CD4-positive, alpha-beta memory T cell (primary cell): ENCODE data around the gene HOXB3. TPM values are rescaled to one million over a fixed set of nuclear protein-coding genes. Genes with fewer than 3 reads are reported as not detected.

Source experiments
- CTCF ChIA-PET: fragments of 350-600 bp; sonication (Branson Sonifier 250); formaldehyde crosslinking; loops from one replicate; lab custom pipeline; 2021; ENCODE audit warnings: inconsistent platforms; ENCODE audit not compliant: partially characterized antibody; lab: Charles Lee
- POLR2A ChIA-PET: fragments of 350-600 bp; sonication (Branson Sonifier 250); formaldehyde crosslinking; loops from one replicate; lab custom pipeline; 2021; ENCODE audit not compliant: partially characterized antibody; lab: Charles Lee
- DNase-seq, 5 donors: peaks; one replicate each; pipeline versions ENCODE4 v3.0.0 to v3.0.0-alpha.2; 2020 to 2022; ENCODE audit warnings: mixed read lengths in 1 of 5
- H3K27ac ChIP-seq: one replicate; pipeline ENCODE4 v1.7.0; 2013; ENCODE audit warnings: low read depth, low read length
- H3K27me3 ChIP-seq: 2 replicates; pipeline ENCODE4 v1.7.0; 2013; ENCODE audit warnings: mild to moderate bottlenecking, low read length, moderate library complexity; ENCODE audit not compliant: insufficient read depth
- H3K36me3 ChIP-seq: 2 replicates; pipeline ENCODE4 v1.7.0; 2013; ENCODE audit warnings: mild to moderate bottlenecking, low read length, moderate library complexity; ENCODE audit not compliant: insufficient read depth
- H3K4me1 ChIP-seq: 2 replicates; pipeline ENCODE4 v1.7.0; 2013; ENCODE audit warnings: mild to moderate bottlenecking, low read length, moderate library complexity; ENCODE audit not compliant: insufficient read depth
- H3K4me3 ChIP-seq, 2 donors: one replicate each; pipeline ENCODE4 v1.7.0; 2013; ENCODE audit warnings: low read length in 2 of 2, mild to moderate bottlenecking in 1 of 2
- H3K9me3 ChIP-seq, 2 donors: one replicate each; pipeline ENCODE4 v1.7.0; 2013; ENCODE audit warnings: low read length in 2 of 2, control low read depth in 1 of 2; ENCODE audit not compliant: control insufficient read depth in 1 of 2
- H3K27ac Mint-ChIP-seq, 7 donors: one replicate each; pipeline ENCODE4 v1.8.0; 2020 to 2021; ENCODE audit warnings: mixed read lengths in 7 of 7, mild to moderate bottlenecking in 6 of 7, inconsistent platforms in 3 of 7, moderate library complexity in 3 of 7
- H3K27me3 Mint-ChIP-seq, 2 donors: one replicate each; pipeline ENCODE4 v1.8.0; 2020 to 2021; ENCODE audit warnings: mixed read lengths in 2 of 2
- H3K36me3 Mint-ChIP-seq, 2 donors: one replicate each; pipeline ENCODE4 v1.8.0; 2020 to 2021; ENCODE audit warnings: mixed read lengths in 2 of 2, inconsistent platforms in 1 of 2, mild to moderate bottlenecking in 1 of 2
- H3K4me1 Mint-ChIP-seq, 4 donors: one replicate each; pipeline ENCODE4 v1.8.0; 2020 to 2021; ENCODE audit warnings: mixed read lengths in 4 of 4, mild to moderate bottlenecking in 1 of 4
- H3K4me3 Mint-ChIP-seq, 8 donors: one replicate each; pipeline ENCODE4 v1.8.0; 2020 to 2021; ENCODE audit warnings: mixed read lengths in 8 of 8, mild to moderate bottlenecking in 7 of 8, moderate library complexity in 6 of 8, inconsistent platforms in 3 of 8
- H3K9me3 Mint-ChIP-seq, 8 donors: one replicate each; pipeline ENCODE4 v1.8.0; 2020 to 2021; ENCODE audit warnings: mixed read lengths in 8 of 8, mild to moderate bottlenecking in 5 of 8, inconsistent platforms in 3 of 8, moderate library complexity in 1 of 8
- intact Hi-C: fragments of 100-400 bp; cut with micrococcal nuclease; formaldehyde crosslinking; loops from one replicate; pipeline ENCODE4 v1.15.1; 2023
- polyA plus RNA-seq, 2 donors: library from polyadenylated mRNA; unstranded; fragments of 300-500 nt; fragmentation: Illumina TruSeq; gene quantifications; one replicate each; pipeline ENCODE4 v1.2.3, GENCODE V29; 2021
- total RNA-seq, 2 experiments: library from RNA; stranded (reverse); gene quantifications; one replicate each; pipeline ENCODE4 v1.2.3, GENCODE V29; 2021

The HOXB3 gene
- total and polyA plus RNA-seq, 4 experiments from 2014 or later, result 0.10 to 14.5 (median 11.2) TPM; not detected in 1

- no peak for DNase-seq
- H3K27ac Mint-ChIP-seq, result no peak overlapping the region
- intact Hi-C loops, result loop anchor here (5.0 kb wide), 1 partner anchor 563 kb away; no protein-coding TSS in a partner anchor
- peak overlapping the region in 1 of 8 donors; percentile 59 for H3K4me3 Mint-ChIP-seq
- Histone ChIP-seq H3K4me1 (peaks cover 27% of the 10 kb centered on the region), H3K27ac (no peak overlapping the region), H3K4me3 (no peak overlapping the region), H3K36me3 (no peaks in the 10 kb centered on the region), H3K9me3 (no peaks in the 10 kb centered on the region), H3K27me3 (peaks cover 43% of the 10 kb centered on the region)
- ChIA-PET CTCF (interaction anchor here (1.3 to 6.0 kb wide), 6 partner anchors 28 to 282 kb away, joined by 3 to 59 read pairs (median 34); no protein-coding TSS in a partner anchor), POLR2A (no interaction called here)
- peaks cover 15 to 40% (median 30%) of the 10 kb centered on the region in 4 donors for H3K4me1 Mint-ChIP-seq
- peaks cover 0 to 2% of the 10 kb centered on the region in 2 donors for H3K36me3 Mint-ChIP-seq
- H3K9me3 Mint-ChIP-seq, result peaks cover 0 to 2% (median 0%) of the 10 kb centered on the region in 8 donors
- peaks cover 43 to 67% of the 10 kb centered on the region in 2 donors for H3K27me3 Mint-ChIP-seq
Observed at GRCh38 chr17:48590607-48591161, 643 bp upstream of the HOXB3 start.

- no peak for DNase-seq
- CTCF ChIA-PET, result interaction anchor here (1.4 to 2.6 kb wide), 4 partner anchors 100 to 281 kb away, joined by 4 to 11 read pairs (median 6); no protein-coding TSS in a partner anchor
- no peak overlapping the region for H3K4me3 Mint-ChIP-seq
- H3K4me3 ChIP-seq, result no peak overlapping the region
- H3K27ac ChIP-seq, result no peak overlapping the region
- peaks cover 44 to 68% of the 10 kb centered on the region in 2 donors for H3K27me3 Mint-ChIP-seq
- H3K36me3 ChIP-seq, result no peaks in the 10 kb centered on the region
- H3K27ac Mint-ChIP-seq, result no peak overlapping the region
- intact Hi-C loops, result no loop called here
- peaks cover 36% of the 10 kb centered on the region for H3K4me1 ChIP-seq
- H3K27me3 ChIP-seq, result peaks cover 36% of the 10 kb centered on the region
- H3K4me1 Mint-ChIP-seq, result peaks cover 18 to 49% (median 38%) of the 10 kb centered on the region in 4 donors
- no peaks in the 10 kb centered on the region for H3K9me3 ChIP-seq
- H3K36me3 Mint-ChIP-seq, result peaks cover 0 to 5% of the 10 kb centered on the region in 2 donors
- H3K9me3 Mint-ChIP-seq, result peaks cover 0 to 2% (median 0%) of the 10 kb centered on the region in 8 donors
- POLR2A ChIA-PET, result no interaction called here
Observed at GRCh38 chr17:48589060-48589830, 796 bp downstream of the HOXB3 start.

GRCh38 chr17:48588528-48588927 is 1.5 kb downstream of the HOXB3 start:
- peak overlapping the region in 1 of 8 donors; percentile 50 for H3K4me3 Mint-ChIP-seq
- POLR2A ChIA-PET, result interaction anchor here (1.4 kb wide), 1 partner anchor 88 kb away, joined by 3 read pairs; no protein-coding TSS in a partner anchor
- peaks cover 18 to 47% (median 34%) of the 10 kb centered on the region in 4 donors for H3K4me1 Mint-ChIP-seq
- H3K27me3 Mint-ChIP-seq, result peaks cover 47 to 69% of the 10 kb centered on the region in 2 donors
- no peak for DNase-seq
- no peak overlapping the region for H3K27ac Mint-ChIP-seq
- peaks cover 0 to 2% (median 0%) of the 10 kb centered on the region in 8 donors for H3K9me3 Mint-ChIP-seq
- Histone ChIP-seq H3K4me1 (peaks cover 34% of the 10 kb centered on the region), H3K9me3 (no peaks in the 10 kb centered on the region), H3K36me3 (no peaks in the 10 kb centered on the region), H3K27ac (no peak overlapping the region), H3K4me3 (no peak overlapping the region), H3K27me3 (peaks cover 36% of the 10 kb centered on the region)
- CTCF ChIA-PET, result interaction anchor here (1.0 to 2.6 kb wide), 6 partner anchors 99 to 280 kb away, joined by 3 to 11 read pairs (median 4); no protein-coding TSS in a partner anchor
- intact Hi-C loops, result no loop called here
- peaks cover 0 to 5% of the 10 kb centered on the region in 2 donors for H3K36me3 Mint-ChIP-seq

- H3K4me3 ChIP-seq, result no peak overlapping the region
- intact Hi-C loops, result no loop called here
- peaks cover 32% of the 10 kb centered on the region for H3K27me3 ChIP-seq
- H3K27ac Mint-ChIP-seq, result peak overlapping the region in 1 of 7 donors; percentile 2
- H3K4me1 Mint-ChIP-seq, result peaks cover 16 to 42% (median 32%) of the 10 kb centered on the region in 4 donors
- no peak overlapping the region for H3K27ac ChIP-seq
- DNase-seq, result no peak
- H3K27me3 Mint-ChIP-seq, result peaks cover 49 to 69% of the 10 kb centered on the region in 2 donors
- no peak overlapping the region for H3K4me3 Mint-ChIP-seq
- H3K4me1 ChIP-seq, result peaks cover 29% of the 10 kb centered on the region
- peaks cover 0 to 2% (median 0%) of the 10 kb centered on the region in 8 donors for H3K9me3 Mint-ChIP-seq
- no peaks in the 10 kb centered on the region for H3K9me3 ChIP-seq
- POLR2A ChIA-PET, result interaction anchor here (1.4 to 2.3 kb wide), 2 partner anchors 87 to 254 kb away, joined by 3 to 6 read pairs; no protein-coding TSS in a partner anchor
- H3K36me3 Mint-ChIP-seq, result peaks cover 0 to 5% of the 10 kb centered on the region in 2 donors
- CTCF ChIA-PET, result interaction anchor here (0.8 to 2.6 kb wide), 9 partner anchors 99 to 563 kb away, joined by 3 to 11 read pairs (median 4); no protein-coding TSS in a partner anchor
- no peaks in the 10 kb centered on the region for H3K36me3 ChIP-seq
Observed at GRCh38 chr17:48588074-48588415, 2.0 kb downstream of the HOXB3 start.

GRCh38 chr17:48587276-48588073 is 2.6 kb downstream of the HOXB3 start:
- Mint-ChIP-seq H3K27ac (peak overlapping the region in 2 of 7 donors; percentile 2 to 55), H3K4me1 (peaks cover 10 to 41% (median 29%) of the 10 kb centered on the region in 4 donors), H3K4me3 (peak overlapping the region in 5 of 8 donors; percentile 29 to 61 (median 36)), H3K36me3 (peaks cover 0 to 5% of the 10 kb centered on the region in 2 donors), H3K27me3 (peaks cover 50 to 69% of the 10 kb centered on the region in 2 donors), H3K9me3 (peaks cover 0 to 2% (median 0%) of the 10 kb centered on the region in 8 donors)
- no peaks in the 10 kb centered on the region for H3K9me3 ChIP-seq
- no peak overlapping the region for H3K4me3 ChIP-seq
- H3K27ac ChIP-seq, result no peak overlapping the region
- H3K36me3 ChIP-seq, result no peaks in the 10 kb centered on the region
- intact Hi-C loops, result no loop called here
- ChIA-PET POLR2A (interaction anchor here (1.2 to 2.3 kb wide), 4 partner anchors 9 to 253 kb away, joined by 3 to 6 read pairs (median 4); partner anchors contain the start of gene HOXB4), CTCF (interaction anchor here (0.8 to 2.6 kb wide), 10 partner anchors 26 to 562 kb away, joined by 3 to 11 read pairs (median 4); no protein-coding TSS in a partner anchor)
- DNase-seq, result no peak
- H3K4me1 ChIP-seq, result peaks cover 27% of the 10 kb centered on the region
- peaks cover 29% of the 10 kb centered on the region for H3K27me3 ChIP-seq
